ENCODE data around the gene RASSF10.
"Not testable (repeated sequence)": the region's sequence is repeated elsewhere in the genome, so short reads cannot be mapped to it uniquely, and the experiment has no call there.

Gene RASSF10

DNA sequence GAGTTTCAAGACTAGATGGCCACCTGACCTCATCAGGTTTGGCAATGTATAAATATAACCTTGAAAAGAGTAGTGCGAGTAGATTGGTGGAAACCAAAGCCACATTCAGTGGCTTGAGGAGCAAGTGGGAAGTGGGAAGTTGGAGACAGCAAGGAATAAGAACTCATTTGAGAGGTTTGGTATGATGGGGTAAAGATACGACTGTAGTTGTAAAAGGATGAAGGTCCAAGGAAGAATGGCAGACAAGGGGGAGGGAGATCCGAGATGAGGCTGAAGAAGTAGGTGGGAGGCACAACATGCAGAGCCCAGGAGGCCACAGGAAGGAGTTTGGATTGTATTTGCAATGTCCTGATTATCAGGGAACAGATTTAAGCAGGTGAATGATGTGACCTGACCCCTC, 20.8 kb downstream of the RASSF10 start:
- Mint-ChIP-seq H3K27me3 (peaks cover 7% of the 10 kb centered on the region), H3K9me3 (no peaks in the 10 kb centered on the region), H3K36me3 (ENCODE audit: low read depth) (no peaks in the 10 kb centered on the region), H3K4me1 (ENCODE audit: low read depth) (no peaks in the 10 kb centered on the region), H3K27ac (no peak overlapping the region), H3K4me3 (no peak overlapping the region)

GRCh38 chr11:13030857-13031256, 21.7 kb downstream of the RASSF10 start:
- Mint-ChIP-seq H3K4me1 (ENCODE audit: low read depth) (no peaks in the 10 kb centered on the region), H3K27me3 (peaks cover 15% of the 10 kb centered on the region), H3K36me3 (ENCODE audit: low read depth) (no peaks in the 10 kb centered on the region), H3K4me3 (no peak overlapping the region), H3K9me3 (no peaks in the 10 kb centered on the region), H3K27ac (no peak overlapping the region)

DNA sequence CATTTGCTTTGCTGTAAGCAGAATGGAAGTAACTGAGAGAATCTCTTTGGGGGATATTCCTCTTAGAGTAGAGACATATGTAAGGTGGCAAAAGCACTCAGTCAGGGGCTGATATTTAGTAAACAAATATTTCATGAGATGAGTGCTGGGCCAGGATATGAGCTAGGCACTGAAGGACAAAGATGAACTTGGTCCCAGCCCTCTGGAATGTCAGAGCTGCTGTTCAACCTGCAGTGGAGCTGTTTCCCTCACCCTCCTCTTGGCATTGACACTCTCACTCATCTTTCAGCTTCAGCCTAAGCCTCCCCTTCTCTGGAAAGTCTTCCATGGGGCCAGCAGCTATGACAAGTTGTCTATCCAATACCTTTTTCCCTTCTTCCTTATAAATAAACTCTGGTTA, 22.2 kb downstream of the RASSF10 start:
- Mint-ChIP-seq H3K4me3 (no peak overlapping the region), H3K4me1 (ENCODE audit: low read depth) (no peaks in the 10 kb centered on the region), H3K27me3 (peaks cover 15% of the 10 kb centered on the region), H3K27ac (no peak overlapping the region), H3K36me3 (ENCODE audit: low read depth) (no peaks in the 10 kb centered on the region), H3K9me3 (no peaks in the 10 kb centered on the region)

- Mint-ChIP-seq H3K27ac (no peak overlapping the region), H3K4me1 (ENCODE audit: low read depth) (no peaks in the 10 kb centered on the region), H3K27me3 (peaks cover 11% of the 10 kb centered on the region), H3K4me3 (no peak overlapping the region), H3K9me3 (no peaks in the 10 kb centered on the region), H3K36me3 (ENCODE audit: low read depth) (no peaks in the 10 kb centered on the region)
Observed at GRCh38 chr11:13033760-13034533, 24.8 kb downstream of the RASSF10 start.

GRCh38 chr11:13035711-13036110, 26.6 kb downstream of the RASSF10 start:
- H3K27me3 Mint-ChIP-seq: peaks cover 19% of the 10 kb centered on the region
- H3K27ac Mint-ChIP-seq: no peak overlapping the region
- no peaks in the 10 kb centered on the region for H3K9me3 Mint-ChIP-seq
- no peaks in the 10 kb centered on the region for H3K36me3 Mint-ChIP-seq (ENCODE audit: low read depth)
- H3K4me3 Mint-ChIP-seq: no peak overlapping the region
- H3K4me1 Mint-ChIP-seq (ENCODE audit: low read depth): no peaks in the 10 kb centered on the region

GRCh38 chr11:13036235-13036634, 27.1 kb downstream of the RASSF10 start:
- no peaks in the 10 kb centered on the region for H3K36me3 Mint-ChIP-seq (ENCODE audit: low read depth)
- no peak overlapping the region for H3K4me3 Mint-ChIP-seq
- H3K27me3 Mint-ChIP-seq: peaks cover 19% of the 10 kb centered on the region
- H3K9me3 Mint-ChIP-seq: no peaks in the 10 kb centered on the region
- no peak overlapping the region for H3K27ac Mint-ChIP-seq
- H3K4me1 Mint-ChIP-seq (ENCODE audit: low read depth): no peaks in the 10 kb centered on the region

GRCh38 chr11:13038366-13038765, 29.2 kb downstream of the RASSF10 start:
- Mint-ChIP-seq H3K27me3 (peaks cover 19% of the 10 kb centered on the region), H3K4me1 (ENCODE audit: low read depth) (no peaks in the 10 kb centered on the region), H3K36me3 (ENCODE audit: low read depth) (no peaks in the 10 kb centered on the region), H3K27ac (no peak overlapping the region), H3K9me3 (no peaks in the 10 kb centered on the region), H3K4me3 (no peak overlapping the region)

DNA sequence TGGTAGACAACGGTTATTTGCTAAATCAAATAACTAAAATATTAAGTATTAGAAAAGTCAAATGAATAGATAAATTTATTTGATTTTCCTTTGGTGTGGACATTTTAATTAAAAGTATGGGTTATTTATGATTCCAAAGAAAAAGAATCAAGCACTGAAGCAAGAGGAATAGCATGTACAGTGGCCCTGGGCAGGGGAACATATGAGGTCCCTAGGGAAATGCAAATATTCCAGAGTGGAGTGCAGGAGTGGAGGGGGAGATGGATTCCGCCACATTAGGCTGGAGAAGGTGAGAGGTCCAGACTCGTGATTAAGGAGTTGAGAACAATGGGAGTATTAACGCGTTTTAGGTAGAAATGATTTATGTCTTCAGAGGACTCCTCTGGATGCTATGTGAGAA, 30.0 kb downstream of the RASSF10 start:
- Mint-ChIP-seq H3K27ac (no peak overlapping the region), H3K4me1 (ENCODE audit: low read depth) (no peaks in the 10 kb centered on the region), H3K36me3 (ENCODE audit: low read depth) (no peaks in the 10 kb centered on the region), H3K9me3 (no peaks in the 10 kb centered on the region), H3K4me3 (no peak overlapping the region), H3K27me3 (peaks cover 19% of the 10 kb centered on the region)

GRCh38 chr11:13040969-13041561, 31.9 kb downstream of the RASSF10 start:
- H3K4me1 Mint-ChIP-seq (ENCODE audit: low read depth): no peaks in the 10 kb centered on the region
- H3K36me3 Mint-ChIP-seq (ENCODE audit: low read depth): no peaks in the 10 kb centered on the region
- peaks cover 7% of the 10 kb centered on the region for H3K27me3 Mint-ChIP-seq
- no peak overlapping the region for H3K27ac Mint-ChIP-seq
- no peaks in the 10 kb centered on the region for H3K9me3 Mint-ChIP-seq
- no peak overlapping the region for H3K4me3 Mint-ChIP-seq

- H3K4me1 Mint-ChIP-seq (ENCODE audit: low read depth): no peaks in the 10 kb centered on the region
- H3K4me3 Mint-ChIP-seq: no peak overlapping the region
- no peaks in the 10 kb centered on the region for H3K36me3 Mint-ChIP-seq (ENCODE audit: low read depth)
- H3K27ac Mint-ChIP-seq: no peak overlapping the region
- H3K27me3 Mint-ChIP-seq: peaks cover 7% of the 10 kb centered on the region
- H3K9me3 Mint-ChIP-seq: no peaks in the 10 kb centered on the region
Observed at GRCh38 chr11:13042873-13043342, 33.8 kb downstream of the RASSF10 start.

DNA sequence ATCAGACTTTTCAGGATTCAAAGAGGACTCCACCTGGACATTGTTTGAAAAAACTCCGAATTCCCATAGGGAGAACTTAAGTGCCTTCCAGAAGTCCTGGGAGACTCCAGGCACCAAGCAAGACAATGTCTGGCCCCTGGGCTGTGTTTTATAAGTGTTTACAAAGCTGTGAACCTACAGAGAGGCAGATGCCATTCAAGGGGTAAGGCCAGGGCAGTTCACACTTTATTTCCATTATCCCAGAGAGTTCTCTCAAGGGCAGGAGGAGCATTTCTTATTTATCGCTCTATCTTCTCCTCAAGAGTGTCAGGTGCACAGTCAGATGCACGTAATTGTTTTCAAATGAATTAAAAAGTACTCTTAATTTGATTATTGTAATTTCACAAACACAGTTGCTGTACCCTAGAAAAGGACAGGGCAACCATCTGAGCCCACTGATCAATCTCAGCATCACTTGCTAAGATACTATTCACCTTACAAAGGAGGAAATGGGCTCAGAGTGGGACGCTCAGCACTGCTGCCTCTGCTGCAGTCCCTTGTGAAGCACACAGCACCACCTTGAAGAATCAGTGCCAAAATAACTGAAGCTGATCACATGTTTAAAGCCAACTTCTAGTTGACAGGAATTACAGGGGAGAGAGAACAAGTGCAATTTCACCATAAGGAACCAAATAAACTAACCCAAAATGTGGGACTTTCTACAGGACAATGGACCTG, 35.0 kb downstream of the RASSF10 start:
- Mint-ChIP-seq H3K4me1 (ENCODE audit: low read depth) (no peaks in the 10 kb centered on the region), H3K4me3 (no peak overlapping the region), H3K27ac (no peak overlapping the region), H3K36me3 (ENCODE audit: low read depth) (no peaks in the 10 kb centered on the region), H3K27me3 (peaks cover 9% of the 10 kb centered on the region), H3K9me3 (no peaks in the 10 kb centered on the region)

- H3K27me3 Mint-ChIP-seq; H3K4me3 Mint-ChIP-seq; H3K4me1 Mint-ChIP-seq (ENCODE audit: low read depth); H3K27ac Mint-ChIP-seq; H3K9me3 Mint-ChIP-seq; H3K36me3 Mint-ChIP-seq (ENCODE audit: low read depth): not testable (repeated sequence)
Observed at GRCh38 chr11:13045089-13045488, 36.0 kb downstream of the RASSF10 start.

DNA sequence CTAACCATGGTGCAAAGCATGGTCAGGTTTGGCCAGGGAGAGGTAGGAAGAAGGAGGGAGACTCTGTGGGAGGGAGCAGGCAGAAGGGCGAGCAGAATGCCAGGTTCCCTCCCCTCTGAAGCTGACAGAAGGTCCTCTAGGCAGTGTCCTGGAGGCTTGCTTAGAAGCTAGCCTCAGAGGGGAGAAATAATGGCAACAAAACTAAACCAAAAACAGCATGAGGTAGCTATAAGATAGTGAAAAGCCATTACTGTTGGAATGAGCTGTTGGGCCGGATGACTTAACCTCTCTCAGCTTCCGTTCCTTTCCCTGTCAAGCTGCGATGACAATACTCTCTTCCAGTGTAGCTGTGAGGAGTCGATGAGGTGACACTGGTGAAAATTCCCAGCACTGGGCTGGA, 36.6 kb downstream of the RASSF10 start:
- Mint-ChIP-seq H3K27me3 (peaks cover 14% of the 10 kb centered on the region), H3K4me3 (no peak overlapping the region), H3K27ac (no peak overlapping the region), H3K9me3 (no peaks in the 10 kb centered on the region), H3K36me3 (ENCODE audit: low read depth) (no peaks in the 10 kb centered on the region), H3K4me1 (ENCODE audit: low read depth) (no peaks in the 10 kb centered on the region)

- H3K36me3 Mint-ChIP-seq (ENCODE audit: low read depth): no peaks in the 10 kb centered on the region
- H3K9me3 Mint-ChIP-seq: no peaks in the 10 kb centered on the region
- no peak overlapping the region for H3K27ac Mint-ChIP-seq
- H3K4me3 Mint-ChIP-seq: no peak overlapping the region
- H3K4me1 Mint-ChIP-seq (ENCODE audit: low read depth): no peaks in the 10 kb centered on the region
- peaks cover 20% of the 10 kb centered on the region for H3K27me3 Mint-ChIP-seq
Observed at GRCh38 chr11:13046637-13047570, 37.8 kb downstream of the RASSF10 start.

Data from stimulated activated naive CD8-positive, alpha-beta T cell treated with anti-CD3 and anti-CD28 coated beads, Interleukin-15, Interleukin-2, amounts not matched to agents 100 ng/mL and 50 ng/mL, for 24 hours (primary cell).